HEK293 (cell line): ENCODE results near the gene PREX1.
A peak's percentile ranks its signal among the peaks of the same experiment; 100 is the strongest.

Experiments
- CTCF ChIA-PET: fragments of 350-600 bp; formaldehyde crosslinking; extraction: SDS; loops from one replicate; lab custom pipeline; 2021; ENCODE audit warnings: antibody characterized with exemption; lab: Yijun Ruan, JAX
- POLR2A ChIA-PET: fragments of 300-600 bp; formaldehyde crosslinking; extraction: SDS; loops from one replicate; lab custom pipeline; 2020; ENCODE audit warnings: antibody characterized with exemption, inconsistent platforms; lab: Yijun Ruan, JAX
- H3K27ac ChIP-seq: fragments of 200-500 bp; sonication (Bioruptor generic); 2 replicates; pipeline ENCODE4 v1.5.1; 2014; ENCODE audit warnings: low read depth, low read length, control low read depth, inconsistent platforms; ENCODE audit errors: extremely low read depth
- H3K36me3 ChIP-seq, 2 experiments: fragments of 200-500 bp in 1 of 2; sonication (Bioruptor generic) in 1 of 2; 1 replicate in 1 of 2; 2 replicates in 1 of 2; pipeline ENCODE4 v1.5.1; 2014 to 2017; ENCODE audit warnings: inconsistent platforms in 2 of 2, low read length in 2 of 2; ENCODE audit not compliant: control insufficient read depth in 2 of 2, insufficient read depth in 1 of 2
- H3K4me1 ChIP-seq: fragments of 200-500 bp; sonication (Bioruptor generic); 2 replicates; pipeline ENCODE4 v1.5.1; 2014; ENCODE audit warnings: mild to moderate bottlenecking, low read length, inconsistent platforms; ENCODE audit not compliant: control insufficient read depth, insufficient read depth
- H3K4me3 ChIP-seq: 2 replicates; pipeline ENCODE4 v1.5.1; 2011; ENCODE audit warnings: low read depth, mild to moderate bottlenecking, control low read depth, low read length, moderate library complexity
- H3K9me3 ChIP-seq: fragments of 200-500 bp; sonication (Bioruptor generic); 2 replicates; pipeline ENCODE4 v1.5.1; 2014; ENCODE audit warnings: low read depth, low read length, inconsistent platforms; ENCODE audit not compliant: control insufficient read depth, insufficient read depth
- EGR2 ChIP-seq: fragments of 450-650 bp; formaldehyde crosslinking; IDR thresholded peaks from 2 replicates; pipeline ENCODE4 v1.5.1; 2016; ENCODE audit warnings: low read depth, missing biosample characterization, missing genetic modification characterization
- GLIS1 ChIP-seq: fragments of 450-650 bp; formaldehyde crosslinking; IDR thresholded peaks from 2 replicates; pipeline ENCODE4 v1.5.1; 2016; ENCODE audit warnings: missing biosample characterization, missing genetic modification characterization
- GLIS2 ChIP-seq: fragments of 450-650 bp; formaldehyde crosslinking; IDR thresholded peaks from 2 replicates; pipeline ENCODE4 v1.5.1; 2016; ENCODE audit warnings: missing biosample characterization, missing genetic modification characterization
- PRDM2 ChIP-seq: fragments of 450-650 bp; formaldehyde crosslinking; IDR thresholded peaks from 2 replicates; pipeline ENCODE4 v1.5.1; 2016; ENCODE audit warnings: missing biosample characterization, missing genetic modification characterization, borderline replicate concordance
- SCRT2 ChIP-seq: fragments of 450-650 bp; formaldehyde crosslinking; IDR thresholded peaks from 2 replicates; pipeline ENCODE4 v1.5.1; 2016; ENCODE audit warnings: missing biosample characterization, missing genetic modification characterization
- TSHZ1 ChIP-seq: fragments of 450-650 bp; formaldehyde crosslinking; IDR thresholded peaks from 2 replicates; pipeline ENCODE4 v1.5.1; 2016; ENCODE audit warnings: missing biosample characterization, missing genetic modification characterization, borderline replicate concordance
- ZFHX2 ChIP-seq: fragments of 450-650 bp; formaldehyde crosslinking; conservative IDR thresholded peaks from 2 replicates; pipeline ENCODE4 v1.5.1; 2016; ENCODE audit warnings: missing biosample characterization, missing genetic modification characterization
- ZIC2 ChIP-seq: fragments of 450-650 bp; formaldehyde crosslinking; IDR thresholded peaks from 2 replicates; pipeline ENCODE4 v1.5.1; 2016; ENCODE audit warnings: missing biosample characterization, missing genetic modification characterization
- ZNF169 ChIP-seq: fragments of 450-650 bp; formaldehyde crosslinking; IDR thresholded peaks from 2 replicates; pipeline ENCODE4 v1.5.1; 2016; ENCODE audit warnings: missing biosample characterization, missing genetic modification characterization
- ZNF174 ChIP-seq: fragments of 450-650 bp; formaldehyde crosslinking; IDR thresholded peaks from 2 replicates; pipeline ENCODE4 v1.5.0; 2017; ENCODE audit warnings: missing biosample characterization, mild to moderate bottlenecking, missing genetic modification characterization
- ZNF184 ChIP-seq: fragments of 450-650 bp; IDR thresholded peaks from 2 replicates; pipeline ENCODE4 v1.5.1; 2018; ENCODE audit warnings: missing biosample characterization, mild to moderate bottlenecking, missing genetic modification characterization
- ZNF324 ChIP-seq: fragments of 450-650 bp; formaldehyde crosslinking; IDR thresholded peaks from 2 replicates; pipeline ENCODE4 v1.5.1; 2016; ENCODE audit warnings: missing biosample characterization, missing genetic modification characterization
- ZNF580 ChIP-seq: fragments of 450-650 bp; formaldehyde crosslinking; IDR thresholded peaks from 2 replicates; pipeline ENCODE4 v1.5.1; 2016; ENCODE audit warnings: missing biosample characterization, missing genetic modification characterization
- ZNF621 ChIP-seq: fragments of 450-650 bp; formaldehyde crosslinking; IDR thresholded peaks from 2 replicates; pipeline ENCODE4 v1.5.1; 2017; ENCODE audit warnings: missing biosample characterization, missing genetic modification characterization
- ZNF654 ChIP-seq: fragments of 450-650 bp; formaldehyde crosslinking; IDR thresholded peaks from 2 replicates; pipeline ENCODE4 v1.5.1; 2016; ENCODE audit warnings: low read depth, missing biosample characterization, missing genetic modification characterization
- ZNF843 ChIP-seq: fragments of 450-650 bp; formaldehyde crosslinking; IDR thresholded peaks from 2 replicates; pipeline ENCODE4 v1.5.1; 2016; ENCODE audit warnings: missing biosample characterization, missing genetic modification characterization

PREX1 gene

GRCh38 chr20:48794816-48795457 lies 32.9 kb downstream of the PREX1 start (continued):
- TF ChIP-seq TSHZ1 (tag by site-specific recombination) (no peak), SCRT2 (tag by site-specific recombination) (no peak), PRDM2 (tag by site-specific recombination) (no peak), ZNF843 (tag by site-specific recombination) (no peak), ZNF184 (tag by site-specific recombination) (no peak), ZNF174 (no peak), ZNF580 (no peak), ZNF621 (tag by site-specific recombination) (no peak)

GRCh38 chr20:48794360-48794759 lies 33.4 kb downstream of the PREX1 start:
- ChIA-PET POLR2A (no interaction called here), CTCF (no interaction called here)
- TF ChIP-seq ZFHX2 (tag by site-specific recombination) (peak; percentile 84), ZNF324 (tag by site-specific recombination) (no peak), ZNF654 (tag by site-specific recombination) (no peak), EGR2 (tag by site-specific recombination) (peak; percentile 85), ZNF169 (no peak), ZIC2 (tag by site-specific recombination) (peak; percentile 78), GLIS1 (tag by site-specific recombination) (peak; percentile 85), GLIS2 (peak; percentile 43; the same call in 1 of the 2 replicates)
- Histone ChIP-seq H3K27ac (no peak overlapping the region), H3K4me3 (no peak overlapping the region), H3K9me3 (no peaks in the 10 kb centered on the region), H3K4me1 (no peaks in the 10 kb centered on the region), H3K36me3 (no peaks in the 10 kb centered on the region)
